ENCODE results near the gene PLPPR3. TPM values are rescaled to one million over a fixed set of nuclear protein-coding genes. Genes with fewer than 3 reads are reported as not detected.

The PLPPR3 gene
- total RNA-seq, 1 donor from 2014 or later: not detected

- peaks cover 5% of the 10 kb centered on the region for H3K9me3 Mint-ChIP-seq
- intact Hi-C loops (cut with micrococcal nuclease): no loop called here
- no peaks in the 10 kb centered on the region for H3K4me1 Mint-ChIP-seq (ENCODE audit: low read depth)
- peaks cover 43% of the 10 kb centered on the region for H3K36me3 Mint-ChIP-seq (ENCODE audit: low read depth)
- no peak overlapping the region for H3K27ac Mint-ChIP-seq
- no peak overlapping the region for H3K4me3 Mint-ChIP-seq (ENCODE audit: low read depth)
- DNase-seq (ENCODE audit: low spot score): no peak
- peaks cover 2% of the 10 kb centered on the region for H3K27me3 Mint-ChIP-seq (ENCODE audit: low read depth)
These were observed 6.5 kb downstream of the PLPPR3 start for GRCh38 chr19:815079-815774.

DNA sequence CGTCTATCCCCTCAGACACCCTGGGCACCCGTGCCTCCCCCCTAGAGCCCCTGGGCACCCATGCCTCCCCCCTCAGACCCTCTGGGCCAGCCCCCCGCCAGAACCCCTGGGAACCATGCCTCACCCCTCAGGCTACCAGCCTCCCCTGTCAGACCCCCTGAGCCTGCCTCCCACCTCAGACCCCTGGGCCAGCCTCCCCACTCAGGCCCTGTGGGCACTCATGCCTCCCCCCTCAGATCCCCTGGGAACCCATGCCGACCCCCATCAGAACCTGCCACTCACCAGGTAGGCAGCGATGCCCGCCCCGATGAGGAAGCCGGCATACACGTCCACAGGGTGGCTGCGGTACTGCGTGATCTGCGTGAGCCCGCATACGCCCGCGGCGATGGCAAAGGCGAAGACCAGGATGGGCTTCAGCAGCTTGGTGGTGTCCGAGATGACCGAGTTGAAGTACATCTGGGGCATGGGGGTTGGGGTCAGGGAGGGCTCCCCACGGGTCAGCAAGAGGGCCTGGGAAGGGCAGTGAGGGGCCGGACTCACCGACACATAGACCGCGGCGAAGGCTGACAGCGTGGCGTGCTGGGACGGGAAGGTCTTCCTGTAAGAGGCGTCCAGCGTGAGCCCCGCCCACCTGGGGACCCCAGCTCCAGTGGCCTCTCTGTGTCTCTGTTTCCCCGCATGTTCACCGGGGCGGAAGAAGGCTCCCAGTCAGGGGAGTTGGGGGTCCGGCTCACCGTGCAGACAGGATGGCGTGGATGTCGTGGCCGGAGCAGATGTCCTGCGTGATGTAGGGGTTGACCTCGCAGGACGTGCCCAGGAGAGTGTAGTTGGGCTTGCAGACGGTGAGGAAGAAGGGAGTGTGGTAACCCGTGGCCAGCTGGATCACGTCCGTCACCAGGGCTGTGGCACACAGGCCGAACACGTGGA lies 7.3 kb downstream of the PLPPR3 start:
- Mint-ChIP-seq H3K27me3 (ENCODE audit: low read depth) (no peaks in the 10 kb centered on the region), H3K4me3 (ENCODE audit: low read depth) (no peak overlapping the region), H3K27ac (no peak overlapping the region), H3K36me3 (ENCODE audit: low read depth) (peaks cover 51% of the 10 kb centered on the region), H3K4me1 (ENCODE audit: low read depth) (no peaks in the 10 kb centered on the region), H3K9me3 (peaks cover 5% of the 10 kb centered on the region)
- no peak for DNase-seq (ENCODE audit: low spot score)
- intact Hi-C loops (cut with micrococcal nuclease): no loop called here

DNA sequence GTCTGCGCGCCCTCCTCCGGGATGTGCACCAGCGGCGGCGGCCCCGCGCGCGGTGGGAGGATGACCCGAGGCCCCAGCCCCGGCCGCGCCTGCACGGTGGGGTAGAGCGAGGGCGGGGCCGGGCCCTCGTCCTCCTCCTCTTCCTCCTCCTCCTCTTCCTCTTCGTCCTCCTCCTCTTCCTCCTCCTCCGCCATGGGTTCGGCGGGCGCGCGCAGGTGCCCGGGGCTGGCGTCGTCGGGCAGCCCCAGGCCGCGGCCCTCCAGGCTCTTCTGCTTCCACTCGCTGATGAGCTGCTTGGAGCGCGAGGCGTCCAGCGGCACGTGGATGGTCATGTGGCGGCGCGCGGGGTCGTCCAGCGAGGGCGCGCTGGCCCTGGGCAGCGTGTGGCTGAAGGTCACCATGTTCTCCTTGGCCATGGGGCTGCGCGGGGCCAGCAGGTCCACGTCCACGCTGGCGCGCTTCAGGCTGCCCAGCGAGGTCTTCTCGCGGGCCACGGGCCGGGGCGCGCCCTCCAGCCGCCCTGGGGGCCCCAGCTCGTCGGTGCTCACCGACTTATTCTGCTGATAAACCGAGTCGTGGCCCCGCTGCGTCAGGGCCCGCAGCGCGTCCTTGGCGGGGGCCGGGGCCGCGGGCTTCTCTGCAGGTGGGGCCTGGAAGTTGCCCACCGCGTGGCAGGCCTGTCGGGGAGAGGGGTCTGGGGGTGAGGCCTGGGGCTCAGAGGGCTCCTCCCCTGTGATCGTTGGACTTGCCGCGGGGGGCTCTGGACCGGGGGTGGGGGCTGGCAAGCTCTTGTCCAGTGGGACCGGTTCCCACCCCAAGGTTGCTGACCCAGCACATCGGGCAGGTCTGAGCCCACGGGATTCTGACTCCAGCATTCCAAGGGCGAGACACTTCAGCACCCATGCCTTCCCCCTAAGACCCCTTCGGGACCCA lies 8.3 kb downstream of the PLPPR3 start:
- H3K4me1 Mint-ChIP-seq (ENCODE audit: low read depth): no peaks in the 10 kb centered on the region
- H3K27me3 Mint-ChIP-seq (ENCODE audit: low read depth): no peaks in the 10 kb centered on the region
- peaks cover 5% of the 10 kb centered on the region for H3K9me3 Mint-ChIP-seq
- no peak overlapping the region for H3K4me3 Mint-ChIP-seq (ENCODE audit: low read depth)
- intact Hi-C loops (cut with micrococcal nuclease): no loop called here
- peaks cover 54% of the 10 kb centered on the region for H3K36me3 Mint-ChIP-seq (ENCODE audit: low read depth)
- no peak overlapping the region for H3K27ac Mint-ChIP-seq
- no peak for DNase-seq (ENCODE audit: low spot score)

GRCh38 chr19:812747-813218 lies 9.0 kb downstream of the PLPPR3 start:
- DNase-seq (ENCODE audit: low spot score): no peak
- H3K9me3 Mint-ChIP-seq: peaks cover 5% of the 10 kb centered on the region
- H3K4me1 Mint-ChIP-seq (ENCODE audit: low read depth): no peaks in the 10 kb centered on the region
- no peak overlapping the region for H3K27ac Mint-ChIP-seq
- no peaks in the 10 kb centered on the region for H3K27me3 Mint-ChIP-seq (ENCODE audit: low read depth)
- intact Hi-C loops (cut with micrococcal nuclease): no loop called here
- H3K36me3 Mint-ChIP-seq (ENCODE audit: low read depth): peaks cover 57% of the 10 kb centered on the region
- no peak overlapping the region for H3K4me3 Mint-ChIP-seq (ENCODE audit: low read depth)

DNA sequence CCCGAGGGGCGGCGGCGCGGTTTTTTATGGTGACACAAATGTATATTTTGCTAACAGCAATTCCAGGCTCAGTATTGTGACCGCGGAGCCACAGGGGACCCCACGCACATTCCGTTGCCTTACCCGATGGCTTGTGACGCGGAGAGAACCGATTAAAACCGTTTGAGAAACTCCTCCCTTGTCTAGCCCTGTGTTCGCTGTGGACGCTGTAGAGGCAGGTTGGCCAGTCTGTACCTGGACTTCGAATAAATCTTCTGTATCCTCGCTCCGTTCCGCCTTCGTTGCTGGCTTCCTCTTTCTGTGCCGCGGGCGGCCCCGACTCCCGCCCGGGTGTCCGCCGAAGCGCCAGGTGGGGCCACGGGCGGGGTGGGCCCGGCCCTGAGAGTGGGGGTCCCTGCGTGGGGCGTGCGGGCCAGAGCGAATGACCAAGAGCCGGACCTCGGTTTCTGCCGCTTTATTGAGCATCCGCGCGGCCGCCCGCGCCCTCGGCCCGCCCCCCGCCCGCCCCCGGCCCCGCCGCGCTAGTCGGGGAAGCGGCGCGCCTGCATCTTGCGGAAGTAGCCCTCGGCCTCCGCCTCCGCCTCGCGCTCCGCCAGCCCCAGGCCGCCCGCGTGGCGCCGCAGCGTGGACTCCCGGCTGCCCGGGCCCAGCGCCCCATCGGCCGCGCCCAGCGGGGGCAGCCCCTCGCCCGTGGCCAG lies 9.6 kb downstream of the PLPPR3 start:
- H3K9me3 Mint-ChIP-seq: peaks cover 5% of the 10 kb centered on the region
- peaks cover 63% of the 10 kb centered on the region for H3K36me3 Mint-ChIP-seq (ENCODE audit: low read depth)
- no peaks in the 10 kb centered on the region for H3K27me3 Mint-ChIP-seq (ENCODE audit: low read depth)
- no peak overlapping the region for H3K27ac Mint-ChIP-seq
- intact Hi-C loops (cut with micrococcal nuclease): no loop called here
- H3K4me1 Mint-ChIP-seq (ENCODE audit: low read depth): peaks cover 2% of the 10 kb centered on the region
- DNase-seq (ENCODE audit: low spot score): no peak
- H3K4me3 Mint-ChIP-seq (ENCODE audit: low read depth): no peak overlapping the region

DNA sequence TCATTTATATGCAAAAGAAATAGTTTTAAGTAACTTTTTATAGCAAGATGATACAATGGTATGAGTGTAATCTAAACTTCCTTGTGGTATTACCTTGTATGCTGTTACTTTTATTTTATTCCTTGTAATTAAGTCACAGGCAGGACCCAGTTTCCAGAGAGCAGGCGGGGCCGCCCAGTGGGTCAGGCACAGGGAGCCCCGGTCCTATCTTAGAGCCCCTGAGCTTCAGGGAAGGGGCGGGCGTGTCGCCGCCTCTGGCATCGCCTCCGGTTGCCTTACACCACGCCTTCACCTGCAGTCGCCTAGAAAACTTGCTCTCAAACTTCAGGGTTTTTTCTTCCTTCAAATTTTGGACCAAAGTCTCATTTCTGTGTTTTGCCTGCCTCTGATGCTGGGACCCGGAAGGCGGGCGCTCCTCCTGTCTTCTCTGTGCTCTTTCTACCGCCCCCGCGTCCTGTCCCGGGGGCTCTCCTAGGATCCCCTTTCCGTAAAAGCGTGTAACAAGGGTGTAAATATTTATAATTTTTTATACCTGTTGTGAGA lies 10.2 kb downstream of the PLPPR3 start:
- H3K4me1 Mint-ChIP-seq (ENCODE audit: low read depth): peaks cover 2% of the 10 kb centered on the region
- DNase-seq (ENCODE audit: low spot score): no peak
- no peak overlapping the region for H3K4me3 Mint-ChIP-seq (ENCODE audit: low read depth)
- peaks cover 4% of the 10 kb centered on the region for H3K9me3 Mint-ChIP-seq
- no peak overlapping the region for H3K27ac Mint-ChIP-seq
- H3K36me3 Mint-ChIP-seq (ENCODE audit: low read depth): peaks cover 63% of the 10 kb centered on the region
- no peaks in the 10 kb centered on the region for H3K27me3 Mint-ChIP-seq (ENCODE audit: low read depth)
- intact Hi-C loops (cut with micrococcal nuclease): no loop called here

GRCh38 chr19:810883-811489 lies 10.8 kb downstream of the PLPPR3 start:
- Mint-ChIP-seq H3K4me1 (ENCODE audit: low read depth) (peaks cover 2% of the 10 kb centered on the region), H3K4me3 (ENCODE audit: low read depth) (no peak overlapping the region), H3K36me3 (ENCODE audit: low read depth) (peaks cover 59% of the 10 kb centered on the region), H3K27ac (no peak overlapping the region), H3K27me3 (ENCODE audit: low read depth) (no peaks in the 10 kb centered on the region), H3K9me3 (no peaks in the 10 kb centered on the region)
- DNase-seq (ENCODE audit: low spot score): no peak
- intact Hi-C loops (cut with micrococcal nuclease): no loop called here

DNA sequence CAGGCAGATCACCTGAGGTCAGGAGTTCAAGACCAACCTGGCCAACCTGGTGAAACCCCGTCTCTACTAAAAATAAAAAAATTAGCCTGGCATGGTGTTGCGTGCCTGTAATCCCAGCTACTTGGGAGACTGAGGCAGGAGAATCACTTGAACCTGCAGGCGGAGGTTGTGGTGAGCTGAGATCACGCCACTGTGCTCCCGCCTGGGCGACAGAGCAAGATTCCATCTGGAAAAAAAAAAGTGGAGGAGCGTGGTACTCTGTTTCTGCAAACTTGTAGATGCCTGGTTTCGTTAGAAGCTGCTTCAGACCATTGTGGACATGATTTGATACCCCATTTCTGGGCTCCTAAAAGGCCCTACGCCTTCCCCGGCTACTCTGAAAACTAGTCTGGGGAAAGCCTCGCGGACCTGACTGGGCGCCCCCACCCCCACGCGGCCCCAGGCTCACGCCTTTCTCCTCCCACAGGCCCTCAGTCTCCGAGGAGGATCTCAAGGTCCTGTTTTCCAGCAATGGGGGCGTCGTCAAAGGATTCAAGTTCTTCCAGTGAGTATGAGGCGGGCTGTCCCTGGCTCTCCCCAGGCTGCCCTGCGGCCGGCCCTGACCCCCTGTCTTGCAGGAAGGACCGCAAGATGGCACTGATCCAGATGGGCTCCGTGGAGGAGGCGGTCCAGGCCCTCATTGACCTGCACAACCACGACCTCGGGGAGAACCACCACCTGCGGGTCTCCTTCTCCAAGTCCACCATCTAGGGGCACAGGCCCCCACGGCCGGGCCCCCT lies 11.5 kb downstream of the PLPPR3 start:
- Mint-ChIP-seq H3K9me3 (no peaks in the 10 kb centered on the region), H3K4me1 (ENCODE audit: low read depth) (peaks cover 2% of the 10 kb centered on the region), H3K27me3 (ENCODE audit: low read depth) (no peaks in the 10 kb centered on the region), H3K27ac (no peak overlapping the region), H3K4me3 (ENCODE audit: low read depth) (no peak overlapping the region), H3K36me3 (ENCODE audit: low read depth) (peaks cover 58% of the 10 kb centered on the region)
- DNase-seq (ENCODE audit: low spot score): no peak
- intact Hi-C loops (cut with micrococcal nuclease): no loop called here

GRCh38 chr19:808423-808775 lies 13.4 kb downstream of the PLPPR3 start:
- Mint-ChIP-seq H3K4me1 (ENCODE audit: low read depth) (peaks cover 2% of the 10 kb centered on the region), H3K4me3 (ENCODE audit: low read depth) (no peak overlapping the region), H3K36me3 (ENCODE audit: low read depth) (peaks cover 60% of the 10 kb centered on the region), H3K27ac (no peak overlapping the region), H3K27me3 (ENCODE audit: low read depth) (no peaks in the 10 kb centered on the region), H3K9me3 (no peaks in the 10 kb centered on the region)
- intact Hi-C loops (cut with micrococcal nuclease): no loop called here
- DNase-seq (ENCODE audit: low spot score): no peak

DNA sequence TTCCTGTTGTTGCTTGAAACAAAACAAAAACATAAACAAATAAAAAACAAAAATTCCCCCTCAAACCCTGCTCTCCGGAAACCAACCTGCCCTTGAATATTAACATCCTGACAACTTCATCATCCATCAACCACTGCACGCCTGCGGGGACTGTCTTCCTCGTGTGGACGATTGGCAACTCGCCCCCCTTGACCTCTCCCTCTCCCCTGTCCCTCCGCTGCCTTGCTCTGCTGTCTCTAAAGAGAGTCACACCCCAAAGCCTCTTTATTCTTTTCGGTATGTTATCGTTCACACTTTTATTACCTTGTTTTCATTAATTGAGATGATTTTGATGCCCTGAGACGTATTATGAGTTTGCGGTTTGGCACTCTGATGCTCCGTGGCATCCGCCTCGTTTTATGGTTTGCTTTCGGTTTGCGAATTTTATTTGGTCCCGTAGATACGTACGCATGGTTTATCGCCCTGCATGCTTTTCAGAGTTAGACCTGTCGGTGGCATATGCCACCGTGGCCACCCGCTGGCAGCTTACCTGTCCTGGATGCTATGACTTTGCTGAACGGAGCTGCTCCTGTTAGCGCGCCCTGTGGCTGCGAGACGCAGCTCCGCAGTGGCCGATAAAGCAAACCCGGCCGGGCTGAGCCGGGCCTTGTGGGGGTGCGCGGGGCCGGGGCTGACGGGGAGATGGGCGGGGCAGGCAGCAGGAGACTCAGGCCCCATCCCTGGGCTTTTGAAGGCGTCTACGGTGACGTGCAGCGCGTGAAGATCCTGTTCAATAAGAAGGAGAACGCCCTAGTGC lies 13.9 kb downstream of the PLPPR3 start:
- no peak overlapping the region for H3K4me3 Mint-ChIP-seq (ENCODE audit: low read depth)
- peaks cover 63% of the 10 kb centered on the region for H3K36me3 Mint-ChIP-seq (ENCODE audit: low read depth)
- no peaks in the 10 kb centered on the region for H3K27me3 Mint-ChIP-seq (ENCODE audit: low read depth)
- no peak overlapping the region for H3K27ac Mint-ChIP-seq
- H3K9me3 Mint-ChIP-seq: no peaks in the 10 kb centered on the region
- intact Hi-C loops (cut with micrococcal nuclease): no loop called here
- H3K4me1 Mint-ChIP-seq (ENCODE audit: low read depth): peaks cover 2% of the 10 kb centered on the region
- no peak for DNase-seq (ENCODE audit: low spot score)
